Activated CD8-positive, alpha-beta T cell treated with anti-CD3 and anti-CD28 coated beads for 36 hours (primary cell): ENCODE results near the gene EP300. TPM values are rescaled to one million over a fixed set of nuclear protein-coding genes. Genes with fewer than 3 reads are reported as not detected.

Experiments used
- ATAC-seq: fragments of 200-7000 bp; cut with Tn5 transposase; one replicate; pipeline ENCODE4 v1.10.0; 2021; ENCODE audit warnings: mild to moderate bottlenecking, moderate library complexity
- CTCF ChIA-PET: fragments of 350-600 bp; sonication (Branson Sonifier 250); formaldehyde crosslinking; loops from one replicate; lab custom pipeline; 2021; ENCODE audit warnings: antibody characterized with exemption; lab: Charles Lee
- POLR2A ChIA-PET: fragments of 350-600 bp; sonication (Branson Sonifier 250); formaldehyde crosslinking; loops from one replicate; lab custom pipeline; 2021; ENCODE audit warnings: antibody characterized with exemption; lab: Charles Lee
- DNase-seq: peaks from one replicate; pipeline ENCODE4 v3.0.0-alpha.2; 2020
- H3K27ac Mint-ChIP-seq: one replicate; pipeline ENCODE4 v1.8.0; 2021; ENCODE audit warnings: mild to moderate bottlenecking, mixed read lengths
- H3K27me3 Mint-ChIP-seq: one replicate; pipeline ENCODE4 v1.8.0; 2021; ENCODE audit warnings: mixed read lengths
- H3K36me3 Mint-ChIP-seq: one replicate; pipeline ENCODE4 v1.8.0; 2021; ENCODE audit warnings: low read depth, mixed read lengths
- H3K4me1 Mint-ChIP-seq: one replicate; pipeline ENCODE4 v1.8.0; 2021; ENCODE audit warnings: low read depth, mixed read lengths
- H3K4me3 Mint-ChIP-seq: one replicate; pipeline ENCODE4 v1.8.0; 2021; ENCODE audit warnings: mild to moderate bottlenecking, moderate library complexity, mixed read lengths
- H3K9me3 Mint-ChIP-seq: one replicate; pipeline ENCODE4 v1.8.0; 2021; ENCODE audit warnings: mixed read lengths
- intact Hi-C: fragments of 100-400 bp; cut with micrococcal nuclease; formaldehyde crosslinking; loops from one replicate; pipeline ENCODE4 v1.10.0; 2022
- total RNA-seq, 2 experiments: library from RNA; stranded (reverse); gene quantifications; one replicate each; pipeline ENCODE4 v1.2.3, GENCODE V29; 2021
- TF ChIP-seq, protein P1 (sequence below): fragments of 200-600 bp; IDR thresholded peaks from one replicate; pipeline ENCODE4 v1.8.0; 2022; ENCODE audit warnings: antibody characterized with exemption, mild to moderate bottlenecking

Gene EP300
- total RNA-seq, 2 experiments from 2014 or later: 39.6 to 39.7 TPM

GRCh38 chr22:41180926-41181325 lies 88.5 kb downstream of the EP300 start:
- intact Hi-C loops: no loop called here
- Mint-ChIP-seq H3K4me1 (no peaks in the 10 kb centered on the region), H3K4me3 (no peak overlapping the region), H3K27ac (no peak overlapping the region), H3K9me3 (no peaks in the 10 kb centered on the region), H3K27me3 (no peaks in the 10 kb centered on the region), H3K36me3 (peaks cover 26% of the 10 kb centered on the region)
- no peak for DNase-seq
- POLR2A ChIA-PET: interaction anchor here (1.0 to 1.5 kb wide), 2 partner anchors 17 to 48 kb away, joined by 4 to 6 read pairs; no protein-coding TSS in a partner anchor
- TF ChIP-seq, protein P1, sequence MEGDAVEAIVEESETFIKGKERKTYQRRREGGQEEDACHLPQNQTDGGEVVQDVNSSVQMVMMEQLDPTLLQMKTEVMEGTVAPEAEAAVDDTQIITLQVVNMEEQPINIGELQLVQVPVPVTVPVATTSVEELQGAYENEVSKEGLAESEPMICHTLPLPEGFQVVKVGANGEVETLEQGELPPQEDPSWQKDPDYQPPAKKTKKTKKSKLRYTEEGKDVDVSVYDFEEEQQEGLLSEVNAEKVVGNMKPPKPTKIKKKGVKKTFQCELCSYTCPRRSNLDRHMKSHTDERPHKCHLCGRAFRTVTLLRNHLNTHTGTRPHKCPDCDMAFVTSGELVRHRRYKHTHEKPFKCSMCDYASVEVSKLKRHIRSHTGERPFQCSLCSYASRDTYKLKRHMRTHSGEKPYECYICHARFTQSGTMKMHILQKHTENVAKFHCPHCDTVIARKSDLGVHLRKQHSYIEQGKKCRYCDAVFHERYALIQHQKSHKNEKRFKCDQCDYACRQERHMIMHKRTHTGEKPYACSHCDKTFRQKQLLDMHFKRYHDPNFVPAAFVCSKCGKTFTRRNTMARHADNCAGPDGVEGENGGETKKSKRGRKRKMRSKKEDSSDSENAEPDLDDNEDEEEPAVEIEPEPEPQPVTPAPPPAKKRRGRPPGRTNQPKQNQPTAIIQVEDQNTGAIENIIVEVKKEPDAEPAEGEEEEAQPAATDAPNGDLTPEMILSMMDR: no peak
- CTCF ChIA-PET: interaction anchor here (1.4 to 1.5 kb wide), 2 partner anchors 9 to 258 kb away, joined by 3 to 6 read pairs; no protein-coding TSS in a partner anchor
- ATAC-seq: no peak

DNA sequence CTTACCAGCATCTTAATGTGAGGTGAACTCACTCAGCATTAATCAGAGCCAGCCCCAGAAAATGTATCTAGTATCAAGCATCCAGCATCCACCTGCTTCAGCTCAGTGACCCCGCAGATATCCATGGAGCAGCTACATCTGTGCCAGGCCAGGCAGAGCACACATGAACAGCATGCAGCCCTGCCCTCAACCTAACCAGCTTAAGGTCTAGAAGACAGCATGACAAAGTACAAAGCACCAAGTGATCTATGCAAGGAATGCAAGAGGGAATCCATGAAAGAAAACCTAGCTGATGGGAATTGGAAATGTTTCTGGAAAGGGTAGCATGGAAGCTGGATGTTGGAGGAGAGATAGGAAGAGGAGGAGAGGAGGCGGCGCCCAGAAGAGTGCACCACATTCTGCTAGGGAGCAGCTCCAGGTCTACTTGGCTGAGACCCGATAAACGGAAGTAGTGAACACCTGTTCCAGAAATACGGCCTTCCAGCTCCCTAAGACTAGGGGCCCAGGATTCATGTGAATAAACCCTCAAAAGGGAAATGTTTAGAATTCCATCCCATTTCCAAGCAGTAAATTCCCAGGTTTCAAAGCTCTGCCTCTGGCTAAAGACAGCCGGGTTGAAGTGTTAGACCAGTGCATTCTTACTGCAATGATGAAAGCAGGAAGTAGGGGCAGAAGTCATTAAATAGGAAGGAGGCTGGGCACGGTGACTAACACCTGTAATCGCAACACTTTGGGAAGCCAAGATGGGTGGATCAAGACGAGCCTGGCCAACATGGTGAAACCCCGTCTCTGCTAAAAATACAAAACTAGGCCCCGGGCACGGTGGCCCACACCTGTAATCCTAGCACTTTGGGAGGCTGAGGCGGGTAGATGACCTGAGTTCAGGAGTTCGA lies 89.2 kb downstream of the EP300 start:
- Mint-ChIP-seq H3K36me3 (peaks cover 21% of the 10 kb centered on the region), H3K27me3 (no peaks in the 10 kb centered on the region), H3K9me3 (no peaks in the 10 kb centered on the region), H3K4me1 (no peaks in the 10 kb centered on the region), H3K27ac (no peak overlapping the region), H3K4me3 (no peak overlapping the region)
- TF ChIP-seq, protein P1: no peak
- ChIA-PET CTCF (interaction anchor here (1.4 to 1.5 kb wide), 2 partner anchors 9 to 259 kb away, joined by 3 to 6 read pairs; no protein-coding TSS in a partner anchor), POLR2A (interaction anchor here (0.8 to 1.5 kb wide), 3 partner anchors 9 to 49 kb away, joined by 3 to 6 read pairs (median 4); no protein-coding TSS in a partner anchor)
- intact Hi-C loops: no loop called here
- no peak for DNase-seq
- ATAC-seq: no peak

GRCh38 chr22:41184679-41185078 lies 92.3 kb downstream of the EP300 start:
- no peak for DNase-seq
- Mint-ChIP-seq H3K27me3 (no peaks in the 10 kb centered on the region), H3K4me3 (no peak overlapping the region), H3K9me3 (no peaks in the 10 kb centered on the region), H3K27ac (no peak overlapping the region), H3K4me1 (no peaks in the 10 kb centered on the region), H3K36me3 (peaks cover 2% of the 10 kb centered on the region)
- ChIA-PET CTCF (interaction anchor here (1.0 kb wide), 1 partner anchor 15 kb away, joined by 3 read pairs; no protein-coding TSS in a partner anchor), POLR2A (no interaction called here)
- TF ChIP-seq, protein P1: no peak
- no peak for ATAC-seq
- intact Hi-C loops: no loop called here

DNA sequence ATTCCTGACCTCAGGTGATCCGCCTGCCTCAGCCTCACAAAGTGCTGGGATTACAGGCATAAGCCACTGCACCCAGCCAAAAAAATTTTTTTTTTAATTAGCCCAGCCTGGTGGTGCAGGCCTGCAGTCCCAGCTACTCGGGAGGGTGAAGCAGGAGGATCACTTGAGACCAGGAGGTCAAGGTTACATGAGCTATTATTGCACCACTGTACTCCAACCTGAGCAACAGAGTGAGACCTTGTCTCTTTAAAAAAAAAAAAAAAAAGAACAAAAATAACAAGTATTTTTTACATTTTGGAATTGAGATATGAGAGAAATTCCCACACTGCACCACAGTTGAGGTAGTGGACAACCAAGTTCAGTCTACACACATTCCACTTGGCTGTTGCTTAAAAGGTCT lies 99.1 kb downstream of the EP300 start:
- Mint-ChIP-seq H3K36me3 (no peaks in the 10 kb centered on the region), H3K9me3 (no peaks in the 10 kb centered on the region), H3K27me3 (peaks cover under 1% of the 10 kb centered on the region), H3K4me3 (no peak overlapping the region), H3K4me1 (no peaks in the 10 kb centered on the region), H3K27ac (no peak overlapping the region)
- intact Hi-C loops: no loop called here
- DNase-seq (no peak), ATAC-seq (no peak)
- CTCF ChIA-PET: interaction anchor here (2.0 kb wide), 1 partner anchor 46 kb away, joined by 6 read pairs; no protein-coding TSS in a partner anchor
- TF ChIP-seq, protein P1: no peak
- POLR2A ChIA-PET: interaction anchor here (1.0 kb wide), 1 partner anchor 8 kb away, joined by 3 read pairs; no protein-coding TSS in a partner anchor
